MCF 10A (cell line): ENCODE results near the gene ADAMTS4. TPM values are rescaled to one million over a fixed set of nuclear protein-coding genes. Genes with fewer than 3 reads are reported as not detected.

ENCODE experiments used
- BruUV-seq: library from RNA; stranded (reverse); fragments of 400-500 nt; replicated peaks from 2 replicates; lab custom pipeline; 2021; lab: Mats Ljungman, UMichigan
- CTCF ChIA-PET: fragments of 300-600 bp; sonication (Branson Sonifier 250); formaldehyde crosslinking; extraction: SDS; loops from one replicate; lab custom pipeline; 2021; ENCODE audit warnings: antibody characterized with exemption, inconsistent platforms; lab: Yijun Ruan, JAX
- POLR2A ChIA-PET: fragments of 300-600, 350-650 bp; sonication (Branson Sonifier 250); formaldehyde crosslinking; extraction: SDS; loops from one replicate; lab custom pipeline; 2020; ENCODE audit warnings: antibody characterized with exemption, inconsistent platforms; lab: Yijun Ruan, JAX
- DNase-seq: peaks from one replicate; pipeline ENCODE4 v3.0.0-alpha.2; 2018; ENCODE audit not compliant: unreplicated experiment
- H3K27ac Mint-ChIP-seq: one replicate; pipeline ENCODE4 v1.8.0; 2022; ENCODE audit warnings: mild to moderate bottlenecking, low read depth, mixed read lengths; ENCODE audit not compliant: unreplicated experiment
- H3K27me3 Mint-ChIP-seq: one replicate; pipeline ENCODE4 v1.8.0; 2022; ENCODE audit warnings: mixed read lengths; ENCODE audit not compliant: insufficient read depth, unreplicated experiment
- H3K36me3 Mint-ChIP-seq: one replicate; pipeline ENCODE4 v1.8.0; 2022; ENCODE audit warnings: mild to moderate bottlenecking, moderate library complexity, mixed read lengths; ENCODE audit not compliant: insufficient read depth, unreplicated experiment
- H3K4me1 Mint-ChIP-seq: one replicate; pipeline ENCODE4 v1.8.0; 2022; ENCODE audit warnings: mixed read lengths; ENCODE audit not compliant: insufficient read depth, unreplicated experiment
- H3K4me3 Mint-ChIP-seq: one replicate; pipeline ENCODE4 v1.8.0; 2022; ENCODE audit warnings: mild to moderate bottlenecking, moderate library complexity, mixed read lengths; ENCODE audit not compliant: unreplicated experiment
- H3K9me3 Mint-ChIP-seq: one replicate; pipeline ENCODE4 v1.8.0; 2022; ENCODE audit warnings: mixed read lengths; ENCODE audit not compliant: unreplicated experiment
- intact Hi-C: fragments of 100-400 bp; cut with micrococcal nuclease; formaldehyde crosslinking; loops from 2 replicates; pipeline ENCODE4 v1.14.1; 2022
- total RNA-seq: library from RNA; stranded (reverse); gene quantifications from 2 replicates; pipeline ENCODE4 v1.2.3, GENCODE V29; 2022
- TF ChIP-seq, protein P1 (sequence below): fragments of 200-600 bp; IDR thresholded peaks from one replicate; pipeline ENCODE4 v1.8.0; 2022; ENCODE audit warnings: antibody characterized with exemption, mild to moderate bottlenecking; ENCODE audit not compliant: unreplicated experiment

Gene ADAMTS4
- total RNA-seq, 1 experiment from 2014 or later: not detected

DNA sequence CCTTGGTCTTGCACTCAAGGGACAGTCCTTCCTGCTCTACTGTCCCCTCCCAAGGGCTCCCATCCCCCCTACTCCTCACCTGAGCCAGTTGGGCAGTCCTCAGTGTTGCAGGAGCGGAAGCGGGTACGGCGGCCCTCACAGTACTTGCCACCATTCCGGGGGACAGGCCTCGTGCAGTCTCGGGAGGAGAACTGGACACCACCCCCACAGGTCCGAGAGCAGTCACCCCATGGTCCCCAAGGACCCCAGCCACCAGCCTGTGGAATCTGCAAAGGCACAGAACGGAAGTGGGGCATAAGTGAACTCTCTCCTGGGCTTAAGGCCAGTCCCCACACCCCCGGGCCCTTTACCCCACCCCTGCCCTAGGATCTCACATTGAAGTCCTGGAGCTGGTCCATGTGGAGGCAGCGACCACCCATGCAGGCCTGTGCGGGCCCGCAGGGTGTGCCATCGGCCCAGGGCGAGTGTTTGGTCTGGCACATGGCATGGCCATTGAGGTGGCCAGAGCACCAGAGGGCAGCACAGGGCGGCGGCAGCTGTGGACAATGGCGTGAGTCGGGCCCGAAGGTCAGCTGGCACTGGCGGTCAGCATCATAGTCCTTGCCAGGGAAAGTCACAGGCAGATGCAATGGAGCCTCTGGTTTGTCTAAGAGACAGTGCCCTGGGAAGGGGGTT, 5.2 kb downstream of the ADAMTS4 start:
- Mint-ChIP-seq H3K9me3 (no peaks in the 10 kb centered on the region), H3K4me1 (peaks cover 24% of the 10 kb centered on the region), H3K27me3 (no peaks in the 10 kb centered on the region), H3K27ac (peak overlapping the region; percentile 25), H3K4me3 (no peak overlapping the region), H3K36me3 (no peaks in the 10 kb centered on the region)
- BruUV-seq: no TSS peak
- intact Hi-C loops: no loop called here
- TF ChIP-seq, protein P1, sequence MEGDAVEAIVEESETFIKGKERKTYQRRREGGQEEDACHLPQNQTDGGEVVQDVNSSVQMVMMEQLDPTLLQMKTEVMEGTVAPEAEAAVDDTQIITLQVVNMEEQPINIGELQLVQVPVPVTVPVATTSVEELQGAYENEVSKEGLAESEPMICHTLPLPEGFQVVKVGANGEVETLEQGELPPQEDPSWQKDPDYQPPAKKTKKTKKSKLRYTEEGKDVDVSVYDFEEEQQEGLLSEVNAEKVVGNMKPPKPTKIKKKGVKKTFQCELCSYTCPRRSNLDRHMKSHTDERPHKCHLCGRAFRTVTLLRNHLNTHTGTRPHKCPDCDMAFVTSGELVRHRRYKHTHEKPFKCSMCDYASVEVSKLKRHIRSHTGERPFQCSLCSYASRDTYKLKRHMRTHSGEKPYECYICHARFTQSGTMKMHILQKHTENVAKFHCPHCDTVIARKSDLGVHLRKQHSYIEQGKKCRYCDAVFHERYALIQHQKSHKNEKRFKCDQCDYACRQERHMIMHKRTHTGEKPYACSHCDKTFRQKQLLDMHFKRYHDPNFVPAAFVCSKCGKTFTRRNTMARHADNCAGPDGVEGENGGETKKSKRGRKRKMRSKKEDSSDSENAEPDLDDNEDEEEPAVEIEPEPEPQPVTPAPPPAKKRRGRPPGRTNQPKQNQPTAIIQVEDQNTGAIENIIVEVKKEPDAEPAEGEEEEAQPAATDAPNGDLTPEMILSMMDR: no peak
- no peak for DNase-seq
- CTCF ChIA-PET: interaction anchor here (0.5 to 5.6 kb wide), 22 partner anchors 10 to 1020 kb away, joined by 3 to 154 read pairs (median 8); partner anchors contain the start of genes APOA2, B4GALT3, FCER1G and NDUFS2
- POLR2A ChIA-PET: interaction anchor here (0.6 to 4.0 kb wide), 3 partner anchors 8 to 184 kb away, joined by 3 to 38 read pairs (median 7); partner anchors contain the start of genes NDUFS2 and TOMM40L

DNA sequence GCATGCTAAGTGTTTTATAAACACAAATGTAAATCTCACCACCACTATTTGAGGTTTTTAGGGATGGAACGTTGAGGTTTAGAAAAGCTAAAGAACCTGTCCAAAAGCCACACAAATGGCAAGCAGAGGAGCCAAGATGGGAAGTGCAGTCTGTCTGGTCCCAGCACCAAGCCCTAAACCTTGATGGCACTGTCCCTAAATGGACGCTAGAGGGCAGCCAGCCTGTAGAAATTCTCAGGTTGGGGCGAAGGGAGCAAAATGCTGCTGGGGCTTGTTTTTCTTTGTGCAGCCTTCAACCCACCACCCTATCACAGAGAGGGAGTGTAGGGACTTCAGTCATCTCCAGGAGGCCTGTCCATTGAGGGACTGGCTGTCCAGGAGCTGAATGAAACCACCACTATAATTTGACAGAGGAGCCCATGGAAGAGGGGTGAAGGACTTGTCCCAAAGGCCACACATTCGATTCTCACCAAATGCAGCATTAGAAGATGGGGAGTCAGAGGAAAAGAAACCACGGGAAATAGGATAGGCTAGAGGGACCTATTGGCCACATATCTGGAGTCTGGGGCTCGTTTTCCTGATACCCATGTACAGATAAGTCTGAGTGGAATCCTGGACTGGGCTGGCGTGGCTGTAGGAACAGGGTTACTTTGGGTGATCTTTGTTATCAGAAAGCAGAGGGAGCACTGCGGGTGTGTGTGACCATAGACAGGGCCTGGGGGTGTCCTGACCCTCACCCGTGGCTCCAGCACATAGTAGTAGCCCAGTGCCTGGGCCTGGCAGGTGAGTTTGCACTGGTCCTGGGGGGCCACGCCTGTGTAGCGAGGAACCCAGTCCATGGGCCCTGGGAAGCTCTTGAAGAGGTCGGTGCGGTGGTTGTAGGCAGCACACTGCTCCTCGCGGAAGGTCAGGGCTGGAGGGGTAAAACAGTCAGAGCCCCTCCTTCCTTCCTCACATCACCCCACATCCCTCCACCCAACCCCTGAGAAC, 6.1 kb downstream of the ADAMTS4 start:
- TF ChIP-seq, protein P1: peak; percentile 92
- Mint-ChIP-seq H3K27me3 (no peaks in the 10 kb centered on the region), H3K4me3 (no peak overlapping the region), H3K36me3 (no peaks in the 10 kb centered on the region), H3K4me1 (peaks cover 20% of the 10 kb centered on the region), H3K9me3 (no peaks in the 10 kb centered on the region), H3K27ac (peak overlapping the region; percentile 71)
- intact Hi-C loops: loop anchor here (1.0 kb wide), 3 partner anchors 10 to 190 kb away; no protein-coding TSS in a partner anchor
- POLR2A ChIA-PET: interaction anchor here (1.8 to 4.0 kb wide), 2 partner anchors 9 to 33 kb away, joined by 7 to 38 read pairs; partner anchors contain the start of genes NDUFS2 and TOMM40L
- CTCF ChIA-PET: interaction anchor here (0.5 to 5.6 kb wide), 46 partner anchors 11 to 1020 kb away, joined by 3 to 154 read pairs (median 5); partner anchors contain the start of genes APOA2, B4GALT3, CFAP126 and FCER1G
- no TSS peak for BruUV-seq
- peak; percentile 88 for DNase-seq

DNA sequence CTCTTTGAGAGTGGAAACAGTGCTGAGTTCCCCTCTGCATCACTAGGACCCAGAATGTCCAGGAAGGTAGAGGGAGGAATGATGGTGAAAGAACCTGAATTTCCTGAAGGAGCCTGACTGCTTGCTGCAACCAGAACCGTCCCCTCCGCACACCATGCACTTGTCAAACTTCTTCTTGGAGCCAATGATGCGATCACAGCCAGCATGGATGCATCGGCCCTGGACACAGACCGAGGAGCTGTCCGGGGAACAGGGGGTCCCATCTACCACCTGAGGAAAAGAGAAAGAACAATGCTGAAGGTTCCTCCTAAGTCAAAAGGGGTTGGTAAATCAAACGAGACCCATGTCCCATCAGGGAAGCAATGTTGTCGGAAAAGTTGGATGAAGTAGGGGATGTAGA, 6.9 kb downstream of the ADAMTS4 start:
- no peaks in the 10 kb centered on the region for H3K36me3 Mint-ChIP-seq
- TF ChIP-seq, protein P1: no peak
- no peak for DNase-seq
- BruUV-seq: no TSS peak
- no peaks in the 10 kb centered on the region for H3K9me3 Mint-ChIP-seq
- H3K4me3 Mint-ChIP-seq: no peak overlapping the region
- ChIA-PET POLR2A (interaction anchor here (1.1 to 4.0 kb wide), 3 partner anchors 10 to 34 kb away, joined by 6 to 38 read pairs (median 7); partner anchors contain the start of genes NDUFS2 and TOMM40L), CTCF (interaction anchor here (0.6 to 5.6 kb wide), 40 partner anchors 11 to 815 kb away, joined by 3 to 154 read pairs (median 6); partner anchors contain the start of genes APOA2, B4GALT3, CFAP126 and FCER1G)
- H3K4me1 Mint-ChIP-seq: peaks cover 15% of the 10 kb centered on the region
- intact Hi-C loops: loop anchor here (1.0 kb wide), 3 partner anchors 10 to 190 kb away; no protein-coding TSS in a partner anchor
- H3K27me3 Mint-ChIP-seq: no peaks in the 10 kb centered on the region
- H3K27ac Mint-ChIP-seq: no peak overlapping the region
